ENCODE data around the gene KBTBD12. TPM values are rescaled to one million over a fixed set of nuclear protein-coding genes. Genes with fewer than 3 reads are reported as not detected.

Gene KBTBD12
- total RNA-seq, 1 donor from 2014 or later: not detected

- no peaks in the 10 kb centered on the region for H3K36me3 Mint-ChIP-seq
Measured at GRCh38 chr3:127984241-127984975, 69.4 kb downstream of the KBTBD12 start.

GRCh38 chr3:127985216-127985615 is 70.2 kb downstream of the KBTBD12 start:
- Mint-ChIP-seq H3K27me3 (ENCODE audit: insufficient read depth, low read depth) (peaks cover 3% of the 10 kb centered on the region), H3K36me3 (no peaks in the 10 kb centered on the region), H3K4me1 (no peaks in the 10 kb centered on the region), H3K9me3 (peaks cover 7% of the 10 kb centered on the region), H3K4me3 (no peak overlapping the region), H3K27ac (no peak overlapping the region)
- Histone ChIP-seq H3K36me3 (no peaks in the 10 kb centered on the region), H3K27me3 (no peaks in the 10 kb centered on the region), H3K9ac (no peak overlapping the region), H4K20me1 (ENCODE audit: low read depth) (no peaks in the 10 kb centered on the region), H2AFZ (replicated peaks) (no peak overlapping the region), H3K27ac (no peak overlapping the region), H3K4me2 (no peak overlapping the region), H3K4me3 (no peak overlapping the region), H3K9me3 (ENCODE audit: low read depth) (no peaks in the 10 kb centered on the region), H3K79me2 (ENCODE audit: low read depth) (no peaks in the 10 kb centered on the region), H3F3A (ENCODE audit: low read depth) (no peaks in the 10 kb centered on the region), H3K4me1 (no peaks in the 10 kb centered on the region)
- TF ChIP-seq CTCF (IDR thresholded peaks at IDR 0.05) (no peak), EZH2 (IDR thresholded peaks at IDR 0.05) (no peak), EZH2phosphoT487 (IDR thresholded peaks at IDR 0.05) (no peak)
- DNase-seq (ENCODE audit: low spot score): no peak

More at GRCh38 chr3:127984241-127984975, 69.4 kb downstream of the KBTBD12 start:
- Histone ChIP-seq H3K27me3 (no peaks in the 10 kb centered on the region), H3K36me3 (no peaks in the 10 kb centered on the region), H3K4me3 (no peak overlapping the region), H2AFZ (replicated peaks) (no peak overlapping the region), H3F3A (ENCODE audit: low read depth) (no peaks in the 10 kb centered on the region), H3K79me2 (ENCODE audit: low read depth) (no peaks in the 10 kb centered on the region), H3K27ac (no peak overlapping the region), H3K9ac (no peak overlapping the region), H4K20me1 (ENCODE audit: low read depth) (no peaks in the 10 kb centered on the region), H3K4me1 (no peaks in the 10 kb centered on the region), H3K9me3 (ENCODE audit: low read depth) (no peaks in the 10 kb centered on the region), H3K4me2 (no peak overlapping the region)
- Mint-ChIP-seq H3K4me1 (no peaks in the 10 kb centered on the region), H3K4me3 (no peak overlapping the region), H3K27me3 (ENCODE audit: insufficient read depth, low read depth) (no peaks in the 10 kb centered on the region), H3K27ac (no peak overlapping the region), H3K9me3 (peaks cover 9% of the 10 kb centered on the region)
- no peak for DNase-seq (ENCODE audit: low spot score)
- TF ChIP-seq EZH2 (IDR thresholded peaks at IDR 0.05): no peak
- TF ChIP-seq EZH2phosphoT487 (IDR thresholded peaks at IDR 0.05): no peak
- no peak for TF ChIP-seq CTCF (IDR thresholded peaks at IDR 0.05)

GRCh38 chr3:127985655-127986225 is 70.7 kb downstream of the KBTBD12 start:
- TF ChIP-seq CTCF (IDR thresholded peaks at IDR 0.05) (no peak), EZH2 (IDR thresholded peaks at IDR 0.05) (no peak), EZH2phosphoT487 (IDR thresholded peaks at IDR 0.05) (no peak)
- Mint-ChIP-seq H3K27ac (no peak overlapping the region), H3K36me3 (no peaks in the 10 kb centered on the region), H3K27me3 (ENCODE audit: insufficient read depth, low read depth) (peaks cover 3% of the 10 kb centered on the region), H3K4me1 (no peaks in the 10 kb centered on the region), H3K4me3 (no peak overlapping the region), H3K9me3 (peaks cover 7% of the 10 kb centered on the region)
- Histone ChIP-seq H3F3A (ENCODE audit: low read depth) (no peaks in the 10 kb centered on the region), H3K27ac (no peak overlapping the region), H3K4me1 (no peaks in the 10 kb centered on the region), H2AFZ (replicated peaks) (no peak overlapping the region), H3K4me2 (no peak overlapping the region), H3K79me2 (ENCODE audit: low read depth) (no peaks in the 10 kb centered on the region), H3K36me3 (no peaks in the 10 kb centered on the region), H4K20me1 (ENCODE audit: low read depth) (no peaks in the 10 kb centered on the region), H3K9me3 (ENCODE audit: low read depth) (no peaks in the 10 kb centered on the region), H3K4me3 (no peak overlapping the region), H3K27me3 (no peaks in the 10 kb centered on the region), H3K9ac (no peak overlapping the region)
- DNase-seq (ENCODE audit: low spot score): no peak
